H1 (cell line): ENCODE measurements around the gene TNP2. TPM values are rescaled to one million over a fixed set of nuclear protein-coding genes. Genes with fewer than 3 reads are reported as not detected.

ENCODE experiments used
- EGR1 ChIP-seq: IDR thresholded peaks from 2 replicates; pipeline ENCODE4 v1.6.1; 2011; ENCODE audit warnings: low read depth, low read length, borderline replicate concordance
- RNF2 ChIP-seq: fragments of 200-900, 300-1000 bp; sonication (generic); IDR thresholded peaks from 2 replicates; pipeline ENCODE4 v1.7.1; 2016; ENCODE audit warnings: borderline replicate concordance, low read depth, mild to moderate bottlenecking, antibody characterized with exemption, low read length; ENCODE audit not compliant: poor library complexity, severe bottlenecking; ENCODE audit errors: missing control alignments
- SIN3A ChIP-seq, 2 experiments: IDR thresholded peaks in 1 of 2; conservative IDR thresholded peaks in 1 of 2; 2 replicates each; pipeline ENCODE4 v1.6.1; 2011 to 2012; ENCODE audit warnings: low read length in 2 of 2, improper control_type of control experiment in 1 of 2, low read depth in 1 of 2, mild to moderate bottlenecking in 1 of 2
- polyA plus RNA-seq, 7 experiments: library from polyadenylated mRNA; depleted of rRNA in 3 of 7; stranded (reverse) in 5 of 7; unstranded in 2 of 7; fragments of >200 nt in 5 of 7; fragments of 200-250 nt in 2 of 7; gene quantifications; 1 replicate in 5 of 7; 2 replicates in 1 of 7; 4 replicates in 1 of 7; pipeline versions ENCODE4 v1.2.1 to v1.2.3, GENCODE V29; 2011 to 2013; ENCODE audit warnings: missing spikeins in 2 of 7, mixed read lengths in 2 of 7
- total RNA-seq: library from RNA; stranded (reverse); fragmentation: NEBNext Ultra II Directional; extraction: Animal tissue kit (Norgen Biotek cat#: 25700); gene quantifications from 2 replicates; pipeline ENCODE4 v1.2.1, GENCODE V29; 2021

TNP2 gene
- total and polyA plus RNA-seq, 2 of the 8 experiments (the other 6 are each of a cell fraction or from before 2014, with no cell fraction given): not detected

- TF ChIP-seq SIN3A (conservative IDR thresholded peaks at IDR 0.05 in 1 of 2, IDR thresholded peaks at IDR 0.05 in 1 of 2; ENCODE audit: low read depth in 1 of 2, low read length in 2 of 2) (no peak), EGR1 (no peak), RNF2 (no peak)
- TF ChIP-seq, all 59 proteins: peak for 0
These were observed 42.0 kb upstream of the TNP2 start (continued) for GRCh38 chr16:11310997-11311561.
